GM03348 (cell line): ENCODE results near the gene SRRM3.
"Not testable (repeated sequence)": the region's sequence is repeated elsewhere in the genome, so short reads cannot be mapped to it uniquely, and the experiment has no call there.

Experiments
- DNase-seq: peaks from one replicate; pipeline ENCODE4 v3.0.0; 2012; ENCODE audit warnings: low spot score

SRRM3 gene

GRCh38 chr7:76201732-76202665, at the start of gene SRRM3:
Gene SRRM3, plus strand, starts transcription at chr7:76201896. Its CDS starts 33,171 bp downstream, at chr7:76235067.
- DNase-seq = peak; percentile 92

- no peak for DNase-seq
Observed at GRCh38 chr7:76151932-76152331, 49.8 kb upstream of the SRRM3 start.

- not testable (repeated sequence) for DNase-seq
Observed at GRCh38 chr7:76153571-76154230, 48.0 kb upstream of the SRRM3 start.

- DNase-seq = no peak
Observed at GRCh38 chr7:76155938-76156337, 45.8 kb upstream of the SRRM3 start.

- not testable (repeated sequence) for DNase-seq
Observed at GRCh38 chr7:76156992-76157685, 44.6 kb upstream of the SRRM3 start.

- not testable (repeated sequence) for DNase-seq
Observed at GRCh38 chr7:76158416-76158815, 43.3 kb upstream of the SRRM3 start.

- not testable (repeated sequence) for DNase-seq
Observed at GRCh38 chr7:76162416-76163170, 39.1 kb upstream of the SRRM3 start.

GRCh38 chr7:76163812-76164211, 37.9 kb upstream of the SRRM3 start:
- DNase-seq = not testable (repeated sequence)

GRCh38 chr7:76165106-76165972, 36.4 kb upstream of the SRRM3 start:
- DNase-seq = no peak

GRCh38 chr7:76165973-76166403, 35.7 kb upstream of the SRRM3 start:
- no peak for DNase-seq

GRCh38 chr7:76166404-76167255, 35.1 kb upstream of the SRRM3 start:
- peak; percentile 97 for DNase-seq

GRCh38 chr7:76173566-76174205, 28.0 kb upstream of the SRRM3 start:
- DNase-seq = no peak

GRCh38 chr7:76176951-76177350, 24.7 kb upstream of the SRRM3 start:
- not testable (repeated sequence) for DNase-seq

- no peak for DNase-seq
Observed at GRCh38 chr7:76179686-76180085, 22.0 kb upstream of the SRRM3 start.

- DNase-seq = no peak
Observed at GRCh38 chr7:76182225-76182960, 19.3 kb upstream of the SRRM3 start.

- DNase-seq = no peak
Observed at GRCh38 chr7:76185187-76185896, 16.4 kb upstream of the SRRM3 start.

GRCh38 chr7:76187272-76187671, 14.4 kb upstream of the SRRM3 start:
- DNase-seq = no peak

- DNase-seq = no peak
Observed at GRCh38 chr7:76189276-76189675, 12.4 kb upstream of the SRRM3 start.
